Measurements from ENCODE around the gene PAXX.

Gene PAXX

DNA sequence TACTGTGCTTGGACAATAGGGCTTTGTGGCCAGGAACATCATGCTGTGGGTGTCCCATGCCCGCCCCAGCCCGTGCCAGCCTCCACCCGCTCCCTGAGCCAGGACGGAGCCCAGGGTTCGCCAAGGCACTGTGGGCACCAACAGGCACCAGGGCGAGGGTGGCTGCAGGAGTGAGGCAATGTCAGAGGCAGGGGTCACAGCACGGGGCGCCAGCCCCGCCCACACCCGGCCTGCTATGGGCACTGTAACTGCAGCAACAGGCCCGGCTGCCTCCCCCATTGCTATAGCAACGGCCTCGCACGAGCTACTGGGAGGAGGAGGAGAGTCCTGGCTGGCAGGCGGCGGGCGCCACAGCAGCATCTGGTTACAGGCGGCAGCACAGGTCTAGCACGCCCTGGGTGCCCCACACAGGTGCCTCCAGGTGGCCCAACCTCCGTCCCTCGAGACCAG is 33.3 kb downstream of the PAXX start:
- no peak for DNase-seq (ENCODE audit: low spot score)
- no peak for TF ChIP-seq CTCF (IDR thresholded peaks at IDR 0.05; ENCODE audit: extremely low read depth, missing control alignments)

DNA sequence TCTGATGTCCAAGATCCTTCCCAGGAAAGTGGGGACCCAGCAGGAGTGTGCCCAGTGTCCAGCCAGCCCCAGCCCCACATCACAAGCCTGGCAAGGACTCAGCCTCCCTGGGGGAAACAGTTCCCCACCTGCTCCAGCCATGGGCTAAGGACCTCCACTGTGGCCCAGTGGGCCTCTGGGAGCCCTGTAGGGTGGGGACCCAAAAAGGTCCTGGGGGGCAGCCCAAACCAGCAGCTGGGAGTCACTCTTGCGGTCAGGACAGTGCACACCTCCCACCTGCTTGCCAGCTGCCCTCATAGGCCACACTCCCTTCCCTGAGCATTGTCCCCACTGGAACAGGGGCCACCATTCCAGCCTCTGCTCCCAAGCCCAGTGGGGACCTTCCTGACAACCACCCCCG is 34.2 kb downstream of the PAXX start:
- DNase-seq (ENCODE audit: low spot score), result no peak
- TF ChIP-seq CTCF (IDR thresholded peaks at IDR 0.05; ENCODE audit: extremely low read depth, missing control alignments), result no peak

- TF ChIP-seq CTCF (IDR thresholded peaks at IDR 0.05; ENCODE audit: extremely low read depth, missing control alignments), result no peak
- no peak for DNase-seq (ENCODE audit: low spot score)
Measured at GRCh38 chr9:137026828-137027227, 34.6 kb downstream of the PAXX start.

- no peak for DNase-seq (ENCODE audit: low spot score)
Measured at GRCh38 chr9:137027369-137028262, 35.4 kb downstream of the PAXX start, which contains the start of gene ABCA2. ABCA2 (minus strand) TSS chr9:137028237; CDS start chr9:137028140, 97 bp downstream.

DNA sequence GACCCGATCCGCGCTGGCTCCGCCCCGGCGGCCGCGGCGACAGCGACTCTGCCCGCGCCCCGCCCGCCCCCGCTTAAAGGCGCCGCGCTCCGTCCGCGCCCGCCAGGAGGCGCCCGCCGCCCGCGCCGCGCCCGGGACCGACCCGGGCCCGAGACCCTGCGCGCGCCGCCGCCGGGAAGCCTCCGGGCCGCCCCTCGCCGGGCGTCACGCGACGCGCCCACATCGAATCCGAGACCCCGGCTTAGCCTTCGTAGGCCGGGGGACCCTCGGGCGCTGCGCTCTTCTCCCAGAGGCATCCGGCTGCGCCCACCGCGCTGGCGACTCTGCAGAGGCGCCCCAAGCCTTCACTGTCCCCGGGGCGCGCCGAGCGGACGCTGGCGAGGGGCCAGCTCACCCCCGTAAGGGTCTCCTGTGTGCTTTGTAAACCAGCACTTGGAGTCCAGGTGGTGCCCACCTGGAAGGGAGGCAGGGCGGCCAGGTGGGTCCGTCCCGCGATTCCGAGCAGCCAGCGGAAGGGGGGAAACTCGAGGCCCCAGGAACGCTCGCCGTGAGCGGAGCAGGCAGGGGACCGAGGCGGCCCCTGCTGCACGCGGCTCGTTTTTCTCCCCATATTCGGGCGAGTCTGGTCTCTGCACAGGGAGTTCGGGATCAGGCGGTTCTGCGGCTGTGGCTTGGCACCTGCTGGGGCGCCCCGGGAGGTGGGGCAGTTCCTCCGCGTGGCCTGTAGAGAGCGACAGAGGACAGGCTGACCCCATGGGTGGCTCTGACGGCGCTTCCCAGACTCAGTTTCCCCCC is 36.2 kb downstream of the PAXX start:
- DNase-seq (ENCODE audit: low spot score), result peak; percentile 93
- TF ChIP-seq CTCF (IDR thresholded peaks at IDR 0.05; ENCODE audit: extremely low read depth, missing control alignments), result peak; percentile 61

More at GRCh38 chr9:137027369-137028262, 35.4 kb downstream of the PAXX start, which contains the start of gene ABCA2:
- TF ChIP-seq CTCF (IDR thresholded peaks at IDR 0.05; ENCODE audit: extremely low read depth, missing control alignments), result no peak

GRCh38 chr9:137029058-137029936 is 37.1 kb downstream of the PAXX start:
- DNase-seq (ENCODE audit: low spot score), result peak; percentile 88
- TF ChIP-seq CTCF (IDR thresholded peaks at IDR 0.05; ENCODE audit: extremely low read depth, missing control alignments), result peak; percentile 88
